GM23338 (cell line): Measurements from ENCODE around the gene CTCFL. TPM values are rescaled to one million over a fixed set of nuclear protein-coding genes. Genes with fewer than 3 reads are reported as not detected.

ENCODE experiments used
- ATAC-seq: fragments of 200-7000 bp; cut with Tn5 transposase; 3 replicates; pipeline ENCODE4 v1.9.1; 2020
- DNase-seq: peaks from one replicate; pipeline ENCODE4 v3.0.0-alpha.2; 2015; ENCODE audit warnings: low spot score
- H2AFZ ChIP-seq: fragments of 200-600 bp; sonication (generic); 2 replicates; pipeline ENCODE4 v1.8.0; 2016; ENCODE audit warnings: antibody characterized with exemption, mild to moderate bottlenecking, moderate library complexity
- H3F3A ChIP-seq: fragments of 200-600 bp; sonication (generic); replicated peaks from 2 replicates; pipeline ENCODE4 v1.8.0; 2017; ENCODE audit warnings: antibody characterized with exemption, mixed run types, low read depth
- H3K27ac ChIP-seq: fragments of 200-600 bp; sonication (generic); 2 replicates; pipeline ENCODE4 v1.6.1; 2016; ENCODE audit warnings: low read depth
- H3K27me3 ChIP-seq: fragments of 200-600 bp; sonication (generic); 2 replicates; pipeline ENCODE4 v1.8.0; 2016; ENCODE audit warnings: mild to moderate bottlenecking, mixed run types, moderate library complexity; ENCODE audit not compliant: insufficient read depth
- H3K36me3 ChIP-seq: fragments of 200-600 bp; sonication (generic); 2 replicates; pipeline ENCODE4 v1.8.0; 2016; ENCODE audit warnings: mild to moderate bottlenecking; ENCODE audit not compliant: insufficient read depth
- H3K4me1 ChIP-seq: fragments of 200-600 bp; sonication (generic); 2 replicates; pipeline ENCODE4 v1.8.0; 2016; ENCODE audit warnings: mild to moderate bottlenecking, moderate library complexity; ENCODE audit not compliant: insufficient read depth
- H3K4me2 ChIP-seq: fragments of 200-600 bp; sonication (generic); 2 replicates; pipeline ENCODE4 v1.7.1; 2017; ENCODE audit warnings: mixed run types
- H3K4me3 ChIP-seq: fragments of 200-600 bp; sonication (generic); 2 replicates; pipeline ENCODE4 v1.6.1; 2016; ENCODE audit warnings: mixed run types
- H3K79me2 ChIP-seq: fragments of 200-600 bp; sonication (generic); replicated peaks from 2 replicates; pipeline ENCODE4 v1.8.0; 2017; ENCODE audit warnings: mild to moderate bottlenecking; ENCODE audit not compliant: insufficient read depth
- H3K9me2 ChIP-seq: fragments of 200-600 bp; sonication (generic); 2 replicates; pipeline ENCODE4 v1.8.0; 2017; ENCODE audit not compliant: insufficient read depth
- H4K20me1 ChIP-seq: fragments of 200-600 bp; sonication (generic); replicated peaks from 2 replicates; pipeline ENCODE4 v1.8.0; 2017; ENCODE audit warnings: mild to moderate bottlenecking; ENCODE audit not compliant: insufficient read depth
- H3K27ac Mint-ChIP-seq: 2 replicates; pipeline ENCODE4 v1.8.0; 2020; ENCODE audit warnings: inconsistent platforms, mild to moderate bottlenecking, moderate library complexity, mixed read lengths
- H3K27me3 Mint-ChIP-seq: 3 replicates; pipeline ENCODE4 v1.8.0; 2022; ENCODE audit warnings: low read depth, mild to moderate bottlenecking, moderate library complexity, mixed read lengths, inconsistent platforms; ENCODE audit not compliant: insufficient read depth, poor library complexity
- H3K36me3 Mint-ChIP-seq: 3 replicates; pipeline ENCODE4 v1.8.0; 2021; ENCODE audit warnings: low read depth, mild to moderate bottlenecking, inconsistent platforms, moderate library complexity, mixed read lengths
- H3K4me1 Mint-ChIP-seq: 3 replicates; pipeline ENCODE4 v1.8.0; 2020; ENCODE audit warnings: mild to moderate bottlenecking, inconsistent platforms, mixed read lengths
- H3K4me3 Mint-ChIP-seq: 3 replicates; pipeline ENCODE4 v1.8.0; 2021; ENCODE audit warnings: moderate library complexity, mild to moderate bottlenecking, inconsistent platforms, mixed read lengths
- H3K9me3 Mint-ChIP-seq: 3 replicates; pipeline ENCODE4 v1.8.0; 2020; ENCODE audit warnings: moderate library complexity, mild to moderate bottlenecking, inconsistent platforms, mixed read lengths
- CREB1 ChIP-seq: fragments of 250-450 bp; sonication (Bioruptor Pico); IDR thresholded peaks from 2 replicates; pipeline ENCODE4 v1.5.0; 2020; ENCODE audit warnings: low read depth, mild to moderate bottlenecking, moderate library complexity
- ETS1 ChIP-seq: IDR thresholded peaks from 2 replicates; pipeline ENCODE4 v1.6.1; 2016; ENCODE audit warnings: antibody characterized with exemption
- EZH2 ChIP-seq: fragments of 200-600 bp; sonication (generic); IDR thresholded peaks from one replicate; pipeline ENCODE4 v1.8.0; 2017; ENCODE audit warnings: antibody characterized with exemption, mild to moderate bottlenecking, low read depth; ENCODE audit not compliant: unreplicated experiment
- EZH2phosphoT487 ChIP-seq: fragments of 200-600 bp; sonication (generic); IDR thresholded peaks from one replicate; pipeline ENCODE4 v1.8.1; 2018; ENCODE audit warnings: antibody characterized with exemption; ENCODE audit not compliant: unreplicated experiment
- JUNB ChIP-seq: IDR thresholded peaks from one replicate; pipeline ENCODE4 v1.6.1; 2016; ENCODE audit warnings: antibody characterized with exemption; ENCODE audit not compliant: unreplicated experiment
- NANOG ChIP-seq: IDR thresholded peaks from 2 replicates; pipeline ENCODE4 v1.6.1; 2016; ENCODE audit warnings: antibody characterized with exemption, borderline replicate concordance
- POLR2AphosphoS5 ChIP-seq: IDR thresholded peaks from 2 replicates; pipeline ENCODE4 v1.6.1; 2016; ENCODE audit warnings: antibody characterized with exemption, low read depth
- REST ChIP-seq: IDR thresholded peaks from one replicate; pipeline ENCODE4 v1.6.1; 2018; ENCODE audit warnings: antibody characterized with exemption; ENCODE audit not compliant: unreplicated experiment
- STAT1 ChIP-seq: IDR thresholded peaks from one replicate; pipeline ENCODE4 v1.6.1; 2016; ENCODE audit warnings: antibody characterized with exemption; ENCODE audit not compliant: unreplicated experiment
- ZNF114 ChIP-seq: fragments of 250-450 bp; sonication (Bioruptor Pico); IDR thresholded peaks from 2 replicates; pipeline ENCODE4 v1.5.0; 2020; ENCODE audit warnings: mild to moderate bottlenecking, moderate library complexity
- ZNF331 ChIP-seq: fragments of 250-450 bp; sonication (Bioruptor Pico); IDR thresholded peaks from 2 replicates; pipeline ENCODE4 v1.5.0; 2020; ENCODE audit warnings: low read depth, mild to moderate bottlenecking, moderate library complexity
- polyA plus RNA-seq: library from polyadenylated mRNA; unstranded; fragments of >200 nt; fragmentation: Nextera tagmentation; extraction: Ambion mirVana; gene quantifications from 2 replicates; pipeline ENCODE4 v1.2.1, GENCODE V29; 2016
- total RNA-seq: library from RNA; depleted of rRNA; stranded (reverse); fragments of >200 nt; shearing (Covaris generic); gene quantifications from 2 replicates; pipeline ENCODE4 v1.2.3, GENCODE V29; 2014
- TF ChIP-seq, protein P1 (sequence below), 2 experiments: fragments of 200-600 bp in 1 of 2; sonication (generic) in 1 of 2; conservative IDR thresholded peaks; 2 replicates each; pipeline versions ENCODE4 v1.5.1 to v1.6.1; 2016 to 2017; ENCODE audit warnings: antibody characterized with exemption in 2 of 2, low read depth in 2 of 2, mild to moderate bottlenecking in 2 of 2, moderate library complexity in 1 of 2

CTCFL gene
- total and polyA plus RNA-seq, 2 experiments from 2014 or later: 0.55 to 1.4 TPM

GRCh38 chr20:57475388-57476083 lies 49.4 kb downstream of the CTCFL start (continued):
- no peak for TF ChIP-seq NANOG
- TF ChIP-seq CREB1 (CRISPR knock-in tag): no peak
- no peak for TF ChIP-seq POLR2AphosphoS5
- TF ChIP-seq ZNF114 (CRISPR knock-in tag): no peak
- no peak for TF ChIP-seq EZH2phosphoT487
- no peak for TF ChIP-seq EZH2
- TF ChIP-seq, protein P1, sequence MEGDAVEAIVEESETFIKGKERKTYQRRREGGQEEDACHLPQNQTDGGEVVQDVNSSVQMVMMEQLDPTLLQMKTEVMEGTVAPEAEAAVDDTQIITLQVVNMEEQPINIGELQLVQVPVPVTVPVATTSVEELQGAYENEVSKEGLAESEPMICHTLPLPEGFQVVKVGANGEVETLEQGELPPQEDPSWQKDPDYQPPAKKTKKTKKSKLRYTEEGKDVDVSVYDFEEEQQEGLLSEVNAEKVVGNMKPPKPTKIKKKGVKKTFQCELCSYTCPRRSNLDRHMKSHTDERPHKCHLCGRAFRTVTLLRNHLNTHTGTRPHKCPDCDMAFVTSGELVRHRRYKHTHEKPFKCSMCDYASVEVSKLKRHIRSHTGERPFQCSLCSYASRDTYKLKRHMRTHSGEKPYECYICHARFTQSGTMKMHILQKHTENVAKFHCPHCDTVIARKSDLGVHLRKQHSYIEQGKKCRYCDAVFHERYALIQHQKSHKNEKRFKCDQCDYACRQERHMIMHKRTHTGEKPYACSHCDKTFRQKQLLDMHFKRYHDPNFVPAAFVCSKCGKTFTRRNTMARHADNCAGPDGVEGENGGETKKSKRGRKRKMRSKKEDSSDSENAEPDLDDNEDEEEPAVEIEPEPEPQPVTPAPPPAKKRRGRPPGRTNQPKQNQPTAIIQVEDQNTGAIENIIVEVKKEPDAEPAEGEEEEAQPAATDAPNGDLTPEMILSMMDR (conservative IDR thresholded peaks at IDR 0.05; ENCODE audit: low read depth in 2 of 2): no peak
- no peak for TF ChIP-seq REST
- no peak for TF ChIP-seq ETS1
- no peak for TF ChIP-seq JUNB
- TF ChIP-seq ZNF331 (CRISPR knock-in tag): no peak
- no peak for TF ChIP-seq STAT1

- Mint-ChIP-seq H3K27ac (no peak overlapping the region), H3K4me3 (no peak overlapping the region), H3K36me3 (no peaks in the 10 kb centered on the region), H3K9me3 (no peaks in the 10 kb centered on the region; the same call in 2 of the 3 replicates), H3K27me3 (peaks cover 12% of the 10 kb centered on the region), H3K4me1 (peaks cover 31% of the 10 kb centered on the region)
- DNase-seq: no peak
- Histone ChIP-seq H3K27ac (no peak overlapping the region), H3K4me2 (no peak overlapping the region), H3K27me3 (no peaks in the 10 kb centered on the region), H3K36me3 (no peaks in the 10 kb centered on the region), H3F3A (no peaks in the 10 kb centered on the region), H4K20me1 (no peaks in the 10 kb centered on the region), H3K79me2 (no peaks in the 10 kb centered on the region), H3K4me3 (no peak overlapping the region), H3K9me2 (no peaks in the 10 kb centered on the region), H3K4me1 (peaks cover 13% of the 10 kb centered on the region), H2AFZ (no peak overlapping the region)
- ATAC-seq: no peak
- TF ChIP-seq EZH2: no peak
- TF ChIP-seq STAT1: no peak
- TF ChIP-seq, protein P1 (conservative IDR thresholded peaks at IDR 0.05; ENCODE audit: low read depth in 2 of 2): no peak
- no peak for TF ChIP-seq ZNF114 (CRISPR knock-in tag)
- no peak for TF ChIP-seq REST
- no peak for TF ChIP-seq POLR2AphosphoS5
- no peak for TF ChIP-seq EZH2phosphoT487
- TF ChIP-seq ZNF331 (CRISPR knock-in tag): no peak
- no peak for TF ChIP-seq ETS1
- no peak for TF ChIP-seq CREB1 (CRISPR knock-in tag)
- no peak for TF ChIP-seq JUNB
These were observed 50.1 kb downstream of the CTCFL start for GRCh38 chr20:57474816-57475215.
